HepG2 (cell line): ENCODE results near the gene SPG7. TPM values are rescaled to one million over a fixed set of nuclear protein-coding genes. Genes with fewer than 3 reads are reported as not detected.
A peak's percentile ranks its signal among the peaks of the same experiment; 100 is the strongest.

Experiments used
- ATF5 ChIP-seq: sonication (generic); formaldehyde crosslinking; IDR thresholded peaks from 2 replicates; pipeline ENCODE4 v1.4.0; 2020; ENCODE audit warnings: mild to moderate bottlenecking, low read depth, missing genetic modification reagents
- CEBPZ ChIP-seq: IDR thresholded peaks from 2 replicates; pipeline ENCODE4 v1.6.1; 2012; ENCODE audit warnings: low read length, improper control_type of control experiment
- ZBTB38 ChIP-seq: sonication (generic); formaldehyde crosslinking; IDR thresholded peaks from 2 replicates; pipeline ENCODE4 v1.5.1; 2020; ENCODE audit warnings: mild to moderate bottlenecking, missing genetic modification reagents
- ZNF552 ChIP-seq: sonication (generic); formaldehyde crosslinking; IDR thresholded peaks from 2 replicates; pipeline ENCODE4 v1.9.0; 2022; ENCODE audit warnings: missing genetic modification reagents, mild to moderate bottlenecking, borderline replicate concordance
- polyA plus RNA-seq, 8 experiments: library from polyadenylated mRNA; depleted of rRNA in 3 of 8; stranded (reverse) in 7 of 8; unstranded in 1 of 8; fragments of >200 nt; fragmentation: Illumina TruSeq in 4 of 8; extraction: Trizol in 4 of 8; gene quantifications; 2 replicates each; pipeline versions ENCODE4 v1.2.1 to v1.2.3, GENCODE V29; 2011 to 2016; ENCODE audit warnings: low read depth in 4 of 8, missing spikeins in 1 of 8, mixed read lengths in 1 of 8; ENCODE audit not compliant: insufficient read depth in 1 of 8
- total RNA-seq, 5 experiments: library from RNA; depleted of rRNA; stranded (reverse); fragments of >200 nt; fragmentation: Illumina TruSeq; extraction: Trizol; gene quantifications; 2 replicates each; pipeline ENCODE4 v1.2.3, GENCODE V29; 2016; ENCODE audit warnings: low read depth in 1 of 5
- TF ChIP-seq, protein P1 (sequence below): sonication (generic); formaldehyde crosslinking; IDR thresholded peaks from 2 replicates; pipeline ENCODE4 v1.4.0; 2020; ENCODE audit warnings: missing genetic modification reagents, mild to moderate bottlenecking, borderline replicate concordance

SPG7 gene
- total and polyA plus RNA-seq, 2 of the 13 experiments (the other 11 are each of a cell fraction or from before 2014, with no cell fraction given) = 66.0 to 136 TPM

DNA sequence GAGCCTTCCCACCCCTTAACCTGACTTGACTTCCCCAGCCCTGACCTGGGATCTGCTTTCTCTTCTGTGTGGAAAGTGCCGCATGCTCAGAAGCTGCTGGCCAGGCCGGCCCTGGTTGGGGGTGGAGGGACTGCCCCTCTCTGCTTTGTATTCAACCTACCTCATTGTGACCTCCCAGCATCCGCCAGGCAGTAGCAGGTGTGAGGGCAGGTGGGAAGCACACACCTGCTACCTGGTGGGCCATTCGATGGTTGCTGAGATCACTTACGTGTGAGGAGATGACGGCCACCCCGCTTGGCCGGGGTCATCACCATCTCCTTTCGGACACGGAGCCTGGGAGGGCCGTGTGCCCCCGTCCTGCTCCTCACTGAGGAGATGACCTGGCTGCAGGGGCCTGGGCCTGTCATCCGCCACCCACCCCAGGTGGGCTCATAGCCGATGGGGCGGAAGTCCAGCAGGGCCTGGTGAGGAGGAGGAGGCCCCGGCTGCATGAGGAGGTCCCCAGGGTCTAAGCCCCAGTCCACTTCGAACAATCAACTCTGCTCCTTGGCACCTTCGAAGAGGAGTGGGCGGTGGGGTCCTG is 74.5 kb downstream of the SPG7 start (continued):
- TF ChIP-seq, protein P1, sequence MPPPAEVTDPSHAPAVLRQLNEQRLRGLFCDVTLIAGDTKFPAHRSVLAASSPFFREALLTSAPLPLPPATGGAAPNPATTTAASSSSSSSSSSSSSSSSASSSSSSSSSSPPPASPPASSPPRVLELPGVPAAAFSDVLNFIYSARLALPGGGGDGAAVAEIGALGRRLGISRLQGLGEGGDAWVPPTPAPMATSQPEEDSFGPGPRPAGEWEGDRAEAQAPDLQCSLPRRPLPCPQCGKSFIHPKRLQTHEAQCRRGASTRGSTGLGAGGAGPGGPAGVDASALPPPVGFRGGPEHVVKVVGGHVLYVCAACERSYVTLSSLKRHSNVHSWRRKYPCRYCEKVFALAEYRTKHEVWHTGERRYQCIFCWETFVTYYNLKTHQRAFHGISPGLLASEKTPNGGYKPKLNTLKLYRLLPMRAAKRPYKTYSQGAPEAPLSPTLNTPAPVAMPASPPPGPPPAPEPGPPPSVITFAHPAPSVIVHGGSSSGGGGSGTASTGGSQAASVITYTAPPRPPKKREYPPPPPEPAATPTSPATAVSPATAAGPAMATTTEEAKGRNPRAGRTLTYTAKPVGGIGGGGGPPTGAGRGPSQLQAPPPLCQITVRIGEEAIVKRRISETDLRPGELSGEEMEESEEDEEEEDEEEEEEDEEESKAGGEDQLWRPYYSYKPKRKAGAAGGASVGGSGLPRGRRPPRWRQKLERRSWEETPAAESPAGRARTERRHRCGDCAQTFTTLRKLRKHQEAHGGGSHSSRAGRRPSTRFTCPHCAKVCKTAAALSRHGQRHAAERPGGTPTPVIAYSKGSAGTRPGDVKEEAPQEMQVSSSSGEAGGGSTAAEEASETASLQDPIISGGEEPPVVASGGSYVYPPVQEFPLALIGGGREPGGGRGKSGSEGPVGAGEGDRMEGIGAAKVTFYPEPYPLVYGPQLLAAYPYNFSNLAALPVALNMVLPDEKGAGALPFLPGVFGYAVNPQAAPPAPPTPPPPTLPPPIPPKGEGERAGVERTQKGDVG (CRISPR knock-in tag) = no peak
- TF ChIP-seq ZNF552 (CRISPR knock-in tag) (no peak), ATF5 (CRISPR knock-in tag) (0 out of 2 replicates have a peak, but pooled peaks have one; percentile 44), ZBTB38 (CRISPR knock-in tag) (peak; percentile 77; the same call in 1 of the 2 replicates), CEBPZ (no peak)
